ENCODE data around the gene KRTAP10-4.

KRTAP10-4 gene

DNA sequence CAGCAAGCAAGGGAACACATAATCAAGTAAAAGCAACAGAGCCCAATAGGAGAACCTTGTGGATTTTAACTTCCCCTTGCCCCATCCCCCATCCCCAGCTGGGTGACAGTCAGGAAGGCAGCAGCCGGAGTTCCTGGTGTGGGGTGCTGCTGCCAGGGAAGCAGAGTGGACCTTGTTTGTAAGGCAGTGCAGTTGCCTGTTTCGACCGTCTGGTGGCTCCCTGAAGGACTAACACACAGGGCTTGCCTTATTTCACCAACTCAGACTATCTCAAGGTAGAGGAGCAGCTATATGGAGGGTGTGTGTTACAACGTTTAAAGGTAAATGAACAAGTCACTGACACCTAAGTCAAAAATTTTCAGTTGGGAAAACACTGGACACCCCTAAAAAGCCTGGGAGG is 45.0 kb downstream of the KRTAP10-4 start:
- H3K27ac ChIP-seq = no peak overlapping the region
- no peaks in the 10 kb centered on the region for H3K36me3 ChIP-seq (ENCODE audit: insufficient read depth)
- TF ChIP-seq, protein P1, sequence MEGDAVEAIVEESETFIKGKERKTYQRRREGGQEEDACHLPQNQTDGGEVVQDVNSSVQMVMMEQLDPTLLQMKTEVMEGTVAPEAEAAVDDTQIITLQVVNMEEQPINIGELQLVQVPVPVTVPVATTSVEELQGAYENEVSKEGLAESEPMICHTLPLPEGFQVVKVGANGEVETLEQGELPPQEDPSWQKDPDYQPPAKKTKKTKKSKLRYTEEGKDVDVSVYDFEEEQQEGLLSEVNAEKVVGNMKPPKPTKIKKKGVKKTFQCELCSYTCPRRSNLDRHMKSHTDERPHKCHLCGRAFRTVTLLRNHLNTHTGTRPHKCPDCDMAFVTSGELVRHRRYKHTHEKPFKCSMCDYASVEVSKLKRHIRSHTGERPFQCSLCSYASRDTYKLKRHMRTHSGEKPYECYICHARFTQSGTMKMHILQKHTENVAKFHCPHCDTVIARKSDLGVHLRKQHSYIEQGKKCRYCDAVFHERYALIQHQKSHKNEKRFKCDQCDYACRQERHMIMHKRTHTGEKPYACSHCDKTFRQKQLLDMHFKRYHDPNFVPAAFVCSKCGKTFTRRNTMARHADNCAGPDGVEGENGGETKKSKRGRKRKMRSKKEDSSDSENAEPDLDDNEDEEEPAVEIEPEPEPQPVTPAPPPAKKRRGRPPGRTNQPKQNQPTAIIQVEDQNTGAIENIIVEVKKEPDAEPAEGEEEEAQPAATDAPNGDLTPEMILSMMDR (conservative IDR thresholded peaks at IDR 0.05; ENCODE audit: low read depth, low read length) = no peak

DNA sequence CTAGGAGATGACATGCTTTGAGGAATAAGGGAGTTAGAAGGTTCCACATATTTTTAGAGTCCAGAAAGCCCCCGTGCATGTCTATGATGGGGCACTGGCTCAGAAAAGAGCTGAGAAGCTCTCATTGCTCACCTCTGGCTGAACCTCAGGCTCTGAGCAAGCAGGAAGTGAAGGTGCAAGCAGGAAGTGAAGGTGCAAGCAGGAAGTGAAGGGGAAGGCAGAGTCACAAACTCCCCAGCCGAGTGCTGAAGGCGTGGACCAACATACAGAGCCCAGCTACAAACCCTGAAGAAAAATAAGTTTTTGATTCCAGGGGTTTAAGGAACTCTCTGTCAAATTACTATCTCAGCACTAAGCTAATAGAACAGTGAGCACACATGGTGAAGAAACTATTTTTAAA is 45.4 kb downstream of the KRTAP10-4 start:
- Histone ChIP-seq H3K4me3 (IDR thresholded peaks at IDR 0.05; ENCODE audit: insufficient read depth, low read depth, low read length) (no peak overlapping the region), H3K9ac (no peak overlapping the region), H3K27me3 (ENCODE audit: insufficient read depth, low read depth) (peaks cover 36% of the 10 kb centered on the region), H3K4me2 (no peak overlapping the region), H3K4me1 (ENCODE audit: low read depth, poor library complexity, severe bottlenecking) (no peaks in the 10 kb centered on the region), H3K27ac (no peak overlapping the region), H3K79me2 (ENCODE audit: insufficient read depth, low read depth) (no peaks in the 10 kb centered on the region), H4K20me1 (ENCODE audit: insufficient read depth) (no peaks in the 10 kb centered on the region), H2AFZ (ENCODE audit: low read depth) (no peak overlapping the region), H3K36me3 (ENCODE audit: insufficient read depth) (no peaks in the 10 kb centered on the region)
- TF ChIP-seq, protein P1 (conservative IDR thresholded peaks at IDR 0.05; ENCODE audit: low read depth, low read length) = no peak

More for the DNA sequence above, 45.0 kb downstream of the KRTAP10-4 start:
- no peaks in the 10 kb centered on the region for H4K20me1 ChIP-seq (ENCODE audit: insufficient read depth)
- H3K27me3 ChIP-seq (ENCODE audit: insufficient read depth, low read depth) = peaks cover 39% of the 10 kb centered on the region
- H3K4me1 ChIP-seq (ENCODE audit: low read depth, poor library complexity, severe bottlenecking) = no peaks in the 10 kb centered on the region
- H3K9ac ChIP-seq = no peak overlapping the region
- no peak overlapping the region for H3K4me2 ChIP-seq
- no peaks in the 10 kb centered on the region for H3K79me2 ChIP-seq (ENCODE audit: insufficient read depth, low read depth)
- H2AFZ ChIP-seq (ENCODE audit: low read depth) = no peak overlapping the region
- no peak overlapping the region for H3K4me3 ChIP-seq (IDR thresholded peaks at IDR 0.05; ENCODE audit: insufficient read depth, low read depth, low read length)

DNA sequence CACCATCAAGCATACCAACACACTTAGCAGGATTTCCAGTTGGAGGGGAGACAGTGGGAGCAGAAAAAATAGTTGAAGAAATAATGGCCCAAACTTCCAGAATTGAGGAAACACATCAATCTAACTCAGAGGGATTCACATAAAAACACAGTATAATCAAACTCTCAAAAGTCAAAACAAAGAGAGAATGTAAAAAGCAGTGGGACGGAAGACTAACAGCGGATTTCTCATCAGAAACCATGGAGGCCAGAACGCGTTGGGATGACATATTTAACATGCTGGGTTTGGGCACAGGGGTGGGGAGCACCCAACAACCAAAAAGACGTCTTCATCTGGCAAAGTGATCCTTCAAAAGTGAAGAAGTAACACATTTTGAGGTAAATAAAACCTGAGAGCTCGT is 46.4 kb downstream of the KRTAP10-4 start:
- TF ChIP-seq, protein P1 (conservative IDR thresholded peaks at IDR 0.05; ENCODE audit: low read depth, low read length) = no peak
- H4K20me1 ChIP-seq (ENCODE audit: insufficient read depth) = no peaks in the 10 kb centered on the region
- H3K27ac ChIP-seq = no peak overlapping the region
- H3K4me2 ChIP-seq = no peak overlapping the region
- no peaks in the 10 kb centered on the region for H3K79me2 ChIP-seq (ENCODE audit: insufficient read depth, low read depth)
- no peaks in the 10 kb centered on the region for H3K4me1 ChIP-seq (ENCODE audit: low read depth, poor library complexity, severe bottlenecking)
- H2AFZ ChIP-seq (ENCODE audit: low read depth) = no peak overlapping the region
- no peak overlapping the region for H3K9ac ChIP-seq
- H3K36me3 ChIP-seq (ENCODE audit: insufficient read depth) = no peaks in the 10 kb centered on the region
- H3K27me3 ChIP-seq (ENCODE audit: insufficient read depth, low read depth) = peaks cover 33% of the 10 kb centered on the region
- no peak overlapping the region for H3K4me3 ChIP-seq (IDR thresholded peaks at IDR 0.05; ENCODE audit: insufficient read depth, low read depth, low read length)

DNA sequence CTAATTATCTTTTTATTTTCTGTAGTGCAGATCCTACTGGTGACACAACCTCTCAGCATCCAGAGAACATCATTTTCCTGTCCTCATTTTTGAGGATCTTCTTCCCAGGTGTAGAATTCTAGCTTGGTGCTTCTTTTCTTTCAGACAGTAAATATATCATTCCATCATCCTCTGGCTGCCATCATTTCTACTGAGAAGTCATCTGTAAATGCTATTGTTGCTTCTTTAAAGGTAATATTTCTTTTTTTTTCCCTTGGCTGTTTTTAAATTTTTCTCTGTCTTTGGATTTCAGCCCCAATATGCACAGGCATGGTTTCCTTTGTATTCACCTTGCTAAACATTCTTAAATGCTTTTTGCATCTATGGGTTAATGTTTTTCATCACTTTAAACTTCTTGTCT is 50.0 kb downstream of the KRTAP10-4 start:
- H3K27ac ChIP-seq = no peak overlapping the region
- no peak overlapping the region for H3K4me3 ChIP-seq (IDR thresholded peaks at IDR 0.05; ENCODE audit: insufficient read depth, low read depth, low read length)
- H3K36me3 ChIP-seq (ENCODE audit: insufficient read depth) = no peaks in the 10 kb centered on the region
- H4K20me1 ChIP-seq (ENCODE audit: insufficient read depth) = no peaks in the 10 kb centered on the region
- TF ChIP-seq, protein P1 (conservative IDR thresholded peaks at IDR 0.05; ENCODE audit: low read depth, low read length) = no peak
- no peaks in the 10 kb centered on the region for H3K79me2 ChIP-seq (ENCODE audit: insufficient read depth, low read depth)
- no peak overlapping the region for H2AFZ ChIP-seq (ENCODE audit: low read depth)
- H3K4me2 ChIP-seq = no peak overlapping the region
- H3K27me3 ChIP-seq (ENCODE audit: insufficient read depth, low read depth) = peaks cover 24% of the 10 kb centered on the region
- no peaks in the 10 kb centered on the region for H3K4me1 ChIP-seq (ENCODE audit: low read depth, poor library complexity, severe bottlenecking)
- H3K9ac ChIP-seq = no peak overlapping the region

Data from KMS-11 (cell line).